HG03558 (cell line): Measurements from ENCODE around the gene USH2A.
"Not testable (repeated sequence)": the region's sequence is repeated elsewhere in the genome, so short reads cannot be mapped to it uniquely, and the experiment has no call there.

Experiments used
- ATAC-seq: cut with Tn5 transposase; IDR thresholded peaks from one replicate; pipeline ENCODE4 v1.9.1; 2021; ENCODE audit warnings: moderate number of reproducible peaks; ENCODE audit not compliant: unreplicated experiment; ENCODE audit errors: extremely low read depth

Gene USH2A

GRCh38 chr1:216071262-216071661, 352.0 kb downstream of the USH2A start:
- no peak for ATAC-seq

GRCh38 chr1:216064643-216065042, 358.6 kb downstream of the USH2A start:
- no peak for ATAC-seq

GRCh38 chr1:216057947-216058346, 365.3 kb downstream of the USH2A start:
- ATAC-seq: no peak

GRCh38 chr1:216057063-216057462, 366.2 kb downstream of the USH2A start:
- ATAC-seq: no peak

- ATAC-seq: no peak
These were observed 368.2 kb downstream of the USH2A start for GRCh38 chr1:216055004-216055403.

GRCh38 chr1:216054600-216054999, 368.6 kb downstream of the USH2A start:
- ATAC-seq: no peak

- no peak for ATAC-seq
These were observed 372.2 kb downstream of the USH2A start for GRCh38 chr1:216051071-216051470.

GRCh38 chr1:216049741-216050430, 373.4 kb downstream of the USH2A start:
- no peak for ATAC-seq

- ATAC-seq: no peak
These were observed 375.3 kb downstream of the USH2A start for GRCh38 chr1:216047811-216048572.

GRCh38 chr1:216046336-216046735, 376.9 kb downstream of the USH2A start:
- no peak for ATAC-seq

GRCh38 chr1:216045400-216045799, 377.8 kb downstream of the USH2A start:
- no peak for ATAC-seq

- no peak for ATAC-seq
These were observed 378.7 kb downstream of the USH2A start for GRCh38 chr1:216044538-216044937.

- no peak for ATAC-seq
These were observed 388.7 kb downstream of the USH2A start for GRCh38 chr1:216034506-216034905.

- no peak for ATAC-seq
These were observed 390.2 kb downstream of the USH2A start for GRCh38 chr1:216032961-216033614.

- ATAC-seq: no peak
These were observed 391.0 kb downstream of the USH2A start for GRCh38 chr1:216032284-216032683.

- ATAC-seq: no peak
These were observed 394.6 kb downstream of the USH2A start for GRCh38 chr1:216028631-216029030.

GRCh38 chr1:216024546-216024945, 398.7 kb downstream of the USH2A start:
- ATAC-seq: no peak

- no peak for ATAC-seq
These were observed 402.4 kb downstream of the USH2A start for GRCh38 chr1:216020743-216021345.

- no peak for ATAC-seq
These were observed 408.1 kb downstream of the USH2A start for GRCh38 chr1:216015116-216015515.

GRCh38 chr1:216014086-216014485, 409.2 kb downstream of the USH2A start:
- no peak for ATAC-seq

GRCh38 chr1:216009456-216009855, 413.8 kb downstream of the USH2A start:
- ATAC-seq: not testable (repeated sequence)
